DND-41 (cell line): ENCODE data around the gene CACNA2D3.

Experiments used
- CTCF ChIP-seq: IDR thresholded peaks from 2 replicates; pipeline ENCODE4 v1.5.1; 2012; ENCODE audit warnings: borderline replicate concordance, low read length, moderate library complexity, mild to moderate bottlenecking; ENCODE audit not compliant: poor library complexity, severe bottlenecking; ENCODE audit errors: extremely low read depth
- EZH2 ChIP-seq: IDR thresholded peaks from 3 replicates; pipeline ENCODE4 v1.6.1; 2012; ENCODE audit warnings: borderline replicate concordance, low read depth, mild to moderate bottlenecking, moderate library complexity, low read length, inconsistent platforms; ENCODE audit not compliant: severe bottlenecking

DNA sequence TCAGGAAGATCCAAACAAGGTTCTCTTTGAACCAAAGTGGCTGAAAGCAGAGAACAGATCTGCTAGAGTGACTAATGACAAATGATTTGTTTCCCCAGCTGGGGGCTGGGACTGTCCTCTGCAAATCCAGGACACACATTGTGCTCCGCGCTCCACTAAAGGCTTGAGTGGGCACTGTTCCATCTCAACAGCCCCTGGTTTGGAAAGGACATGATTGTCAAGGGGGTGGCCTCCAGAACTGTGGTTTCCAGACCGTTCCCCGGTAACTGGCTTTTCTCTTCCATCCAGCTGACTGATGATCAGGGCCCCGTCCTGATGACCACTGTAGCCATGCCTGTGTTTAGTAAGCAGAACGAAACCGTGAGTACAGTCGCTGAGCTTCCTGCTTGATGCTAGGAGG lies 714.5 kb downstream of the CACNA2D3 start:
- TF ChIP-seq EZH2 (no peak), CTCF (no peak)
